Measurements from ENCODE around the gene KHDC1L.
A peak's percentile ranks its signal among the peaks of the same experiment; 100 is the strongest.

KHDC1L gene

DNA sequence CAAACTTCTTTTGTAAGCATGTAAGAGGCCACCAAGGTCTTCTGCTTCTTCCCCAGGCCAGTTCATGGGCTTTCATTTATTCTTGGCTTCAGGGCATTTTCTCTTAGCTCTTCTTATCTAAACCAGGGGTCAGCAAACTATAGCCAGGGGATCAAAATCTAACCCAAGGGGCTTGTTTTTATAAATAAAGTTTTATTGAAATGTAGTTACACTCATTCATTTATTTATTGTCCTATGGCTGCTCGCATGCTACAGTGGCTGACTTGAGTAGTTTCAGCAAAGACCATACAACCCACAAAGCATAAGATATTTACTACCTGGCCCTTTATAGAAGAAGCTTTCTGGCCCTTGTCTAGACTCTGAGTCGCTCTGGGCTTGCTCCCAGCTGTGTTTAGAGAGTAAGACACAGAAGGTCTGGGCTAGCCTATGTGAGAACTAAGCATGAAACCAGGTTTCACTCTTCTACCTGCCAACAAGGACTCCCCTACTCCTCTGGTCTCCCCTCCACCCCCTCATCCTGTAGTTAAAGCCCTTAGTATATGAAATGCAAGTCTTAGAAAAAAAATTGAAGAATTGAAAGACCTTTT is 43.2 kb downstream of the KHDC1L start:
- no peaks in the 10 kb centered on the region for H3K79me1 ChIP-seq (replicated peaks; ENCODE audit: low read length, poor library complexity, severe bottlenecking)
- no peak overlapping the region for H3K14ac ChIP-seq (ENCODE audit: low read length in 2 of 2)
- no peaks in the 10 kb centered on the region for H3K36me3 ChIP-seq (ENCODE audit: control insufficient read depth in 1 of 2, insufficient read depth in 2 of 2, low read depth in 1 of 2, low read length in 2 of 2)
- H2BK120ac ChIP-seq (ENCODE audit: low read depth, low read length), result no peak overlapping the region
- H2AK5ac ChIP-seq (ENCODE audit: low read length, severe bottlenecking), result no peak overlapping the region
- H3K4ac ChIP-seq (ENCODE audit: low read depth in 1 of 2, low read length in 2 of 2), result no peak overlapping the region
- H3K23ac ChIP-seq (ENCODE audit: low read length in 2 of 2), result no peak overlapping the region
- H2BK15ac ChIP-seq (ENCODE audit: low read depth, poor library complexity, severe bottlenecking), result no peak overlapping the region
- H3K27ac ChIP-seq (ENCODE audit: low read length, poor library complexity, severe bottlenecking), result no peak overlapping the region
- H3K9me3 ChIP-seq (ENCODE audit: control insufficient read depth, low read length), result no peaks in the 10 kb centered on the region
- H3K9ac ChIP-seq (ENCODE audit: low read length), result no peak overlapping the region
- peaks cover 19 to 52% of the 10 kb centered on the region in 2 experiments for H3K27me3 ChIP-seq (ENCODE audit: control insufficient read depth in 1 of 2, insufficient read depth in 1 of 2, low read length in 2 of 2)
- no peak overlapping the region for H3K18ac ChIP-seq (ENCODE audit: low read depth in 1 of 2, low read length in 2 of 2)
- no peak overlapping the region for H4K8ac ChIP-seq (ENCODE audit: low read length)
- no peak for DNase-seq
- H2BK5ac ChIP-seq (ENCODE audit: low read depth, low read length, poor library complexity, severe bottlenecking), result no peak overlapping the region
- H2AFZ ChIP-seq (ENCODE audit: low read depth, low read length), result no peak overlapping the region
- no peak overlapping the region for H2BK12ac ChIP-seq (ENCODE audit: low read length in 2 of 2)
- H3K4me3 ChIP-seq (ENCODE audit: insufficient read depth in 1 of 2, low read depth in 1 of 2, low read length in 2 of 2), result no peak overlapping the region
- 90% methylated on average over 1 of the region's 2 CpGs for WGBS
- H4K91ac ChIP-seq (ENCODE audit: low read length), result no peak overlapping the region
- H3K4me2 ChIP-seq (ENCODE audit: low read length, poor library complexity, severe bottlenecking), result no peak overlapping the region
- no peaks in the 10 kb centered on the region for H3K4me1 ChIP-seq (ENCODE audit: control insufficient read depth, insufficient read depth, low read depth, low read length)

DNA sequence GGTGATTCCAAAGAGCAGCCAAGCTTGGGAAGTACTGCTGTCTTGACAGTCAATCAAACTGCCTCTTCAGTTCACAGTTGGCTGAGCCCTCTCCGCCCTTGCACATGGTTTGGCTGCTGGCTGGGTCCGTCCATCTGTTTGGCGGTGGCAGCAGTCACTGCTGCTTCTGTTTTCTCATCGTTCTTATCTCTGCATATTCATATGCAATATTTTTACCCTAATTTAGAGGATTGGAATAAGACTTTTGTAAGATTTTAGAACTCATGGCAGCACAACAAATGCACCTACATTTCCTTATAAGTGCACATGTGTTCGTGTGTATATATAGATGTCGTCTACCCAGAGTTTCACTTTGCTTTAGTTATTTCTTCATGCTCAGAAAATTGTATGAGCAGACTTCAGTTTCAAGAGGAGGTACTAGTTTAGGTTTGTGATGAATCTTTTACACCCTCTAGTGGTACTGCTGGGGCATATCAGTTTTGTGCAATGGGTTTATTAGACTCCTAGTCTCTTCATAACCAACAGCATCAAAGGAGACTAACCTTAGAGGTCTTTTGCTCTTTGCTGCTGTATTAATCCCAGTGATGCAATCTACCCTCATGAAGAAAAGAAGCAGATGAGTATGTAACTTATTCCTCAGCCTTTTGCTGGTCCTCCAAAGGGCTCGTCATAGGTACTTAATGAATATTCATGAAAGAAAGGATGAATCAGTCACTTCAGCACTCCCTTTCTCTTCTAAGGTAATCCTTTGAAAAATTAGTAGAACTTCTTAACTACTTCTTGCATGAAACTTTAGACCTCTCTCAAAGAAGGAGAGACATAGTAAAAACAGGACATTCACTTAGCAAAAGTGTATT is 44.3 kb downstream of the KHDC1L start:
- no peak overlapping the region for H2AK5ac ChIP-seq (ENCODE audit: low read length, severe bottlenecking)
- H3K4ac ChIP-seq (ENCODE audit: low read depth in 1 of 2, low read length in 2 of 2), result no peak overlapping the region
- no peak overlapping the region for H3K23ac ChIP-seq (ENCODE audit: low read length in 2 of 2)
- no peak overlapping the region for H3K14ac ChIP-seq (ENCODE audit: low read length in 2 of 2)
- WGBS, result 20% methylated on average over 4 of the region's 7 CpGs
- H4K8ac ChIP-seq (ENCODE audit: low read length), result no peak overlapping the region
- H2AFZ ChIP-seq (ENCODE audit: low read depth, low read length), result no peak overlapping the region
- H3K4me3 ChIP-seq (ENCODE audit: insufficient read depth in 1 of 2, low read depth in 1 of 2, low read length in 2 of 2), result peak overlapping the region in 1 of 2 experiments; percentile 68
- H2BK5ac ChIP-seq (ENCODE audit: low read depth, low read length, poor library complexity, severe bottlenecking), result no peak overlapping the region
- no peaks in the 10 kb centered on the region for H3K36me3 ChIP-seq (ENCODE audit: control insufficient read depth in 1 of 2, insufficient read depth in 2 of 2, low read depth in 1 of 2, low read length in 2 of 2)
- no peak overlapping the region for H4K91ac ChIP-seq (ENCODE audit: low read length)
- H3K9me3 ChIP-seq (ENCODE audit: control insufficient read depth, low read length), result no peaks in the 10 kb centered on the region
- H3K4me2 ChIP-seq (ENCODE audit: low read length, poor library complexity, severe bottlenecking), result peak overlapping the region; percentile 27
- H2BK15ac ChIP-seq (ENCODE audit: low read depth, poor library complexity, severe bottlenecking), result no peak overlapping the region
- peak overlapping the region; percentile 9 for H3K9ac ChIP-seq (ENCODE audit: low read length)
- H3K27me3 ChIP-seq (ENCODE audit: control insufficient read depth in 1 of 2, insufficient read depth in 1 of 2, low read length in 2 of 2), result peaks cover 29 to 61% of the 10 kb centered on the region in 2 experiments
- peak; percentile 75 for DNase-seq
- H3K18ac ChIP-seq (ENCODE audit: low read depth in 1 of 2, low read length in 2 of 2), result no peak overlapping the region
- no peaks in the 10 kb centered on the region for H3K4me1 ChIP-seq (ENCODE audit: control insufficient read depth, insufficient read depth, low read depth, low read length)
- no peak overlapping the region for H2BK12ac ChIP-seq (ENCODE audit: low read length in 2 of 2)
- H3K27ac ChIP-seq (ENCODE audit: low read length, poor library complexity, severe bottlenecking), result no peak overlapping the region
- no peak overlapping the region for H2BK120ac ChIP-seq (ENCODE audit: low read depth, low read length)
- no peaks in the 10 kb centered on the region for H3K79me1 ChIP-seq (replicated peaks; ENCODE audit: low read length, poor library complexity, severe bottlenecking)

DNA sequence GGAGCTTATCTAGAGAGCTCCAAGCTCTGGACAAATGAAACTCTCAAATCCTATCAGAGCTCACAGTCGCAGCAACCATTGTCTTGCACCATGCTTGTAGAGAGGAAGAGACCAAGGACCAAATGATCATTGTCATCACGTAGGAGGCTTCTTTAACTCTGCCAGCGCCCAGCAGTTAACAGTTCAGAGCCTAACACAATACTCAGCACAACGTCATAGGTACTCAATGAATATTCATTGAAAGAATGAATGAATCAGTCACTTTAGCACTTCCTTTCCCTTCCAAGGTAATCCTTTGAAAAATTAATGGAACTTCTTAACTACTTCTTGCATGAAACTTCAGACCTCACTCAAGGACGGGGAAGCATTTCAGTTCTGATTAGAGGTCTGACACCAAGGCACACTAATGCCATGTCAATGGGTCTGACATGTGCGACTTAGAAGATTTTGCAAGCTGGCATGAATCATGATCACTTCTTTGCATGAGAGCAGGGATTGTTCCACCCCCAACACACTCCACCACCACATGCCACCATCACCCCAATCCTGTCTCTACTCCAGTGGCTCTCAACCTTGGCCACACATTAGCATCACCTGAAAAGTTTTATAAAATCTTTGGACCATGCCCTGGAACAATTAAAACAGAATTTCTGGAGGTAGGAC is 45.1 kb downstream of the KHDC1L start:
- no peak overlapping the region for H4K8ac ChIP-seq (ENCODE audit: low read length)
- no peak overlapping the region for H2AK5ac ChIP-seq (ENCODE audit: low read length, severe bottlenecking)
- H3K4ac ChIP-seq (ENCODE audit: low read depth in 1 of 2, low read length in 2 of 2), result no peak overlapping the region
- H2BK15ac ChIP-seq (ENCODE audit: low read depth, poor library complexity, severe bottlenecking), result no peak overlapping the region
- H3K9me3 ChIP-seq (ENCODE audit: control insufficient read depth, low read length), result no peaks in the 10 kb centered on the region
- H4K91ac ChIP-seq (ENCODE audit: low read length), result no peak overlapping the region
- H3K36me3 ChIP-seq (ENCODE audit: control insufficient read depth in 1 of 2, insufficient read depth in 2 of 2, low read depth in 1 of 2, low read length in 2 of 2), result no peaks in the 10 kb centered on the region
- no peak overlapping the region for H2AFZ ChIP-seq (ENCODE audit: low read depth, low read length)
- no peak overlapping the region for H3K23ac ChIP-seq (ENCODE audit: low read length in 2 of 2)
- peaks cover 36 to 58% of the 10 kb centered on the region in 2 experiments for H3K27me3 ChIP-seq (ENCODE audit: control insufficient read depth in 1 of 2, insufficient read depth in 1 of 2, low read length in 2 of 2)
- H3K14ac ChIP-seq (ENCODE audit: low read length in 2 of 2), result no peak overlapping the region
- H3K18ac ChIP-seq (ENCODE audit: low read depth in 1 of 2, low read length in 2 of 2), result no peak overlapping the region
- DNase-seq, result no peak
- H2BK12ac ChIP-seq (ENCODE audit: low read length in 2 of 2), result no peak overlapping the region
- 84% methylated on average over 6 of the region's 6 CpGs for WGBS
- no peak overlapping the region for H3K4me2 ChIP-seq (ENCODE audit: low read length, poor library complexity, severe bottlenecking)
- no peak overlapping the region for H3K27ac ChIP-seq (ENCODE audit: low read length, poor library complexity, severe bottlenecking)
- no peaks in the 10 kb centered on the region for H3K79me1 ChIP-seq (replicated peaks; ENCODE audit: low read length, poor library complexity, severe bottlenecking)
- peak overlapping the region; percentile 9 for H3K9ac ChIP-seq (ENCODE audit: low read length)
- H2BK120ac ChIP-seq (ENCODE audit: low read depth, low read length), result no peak overlapping the region
- no peak overlapping the region for H2BK5ac ChIP-seq (ENCODE audit: low read depth, low read length, poor library complexity, severe bottlenecking)
- H3K4me1 ChIP-seq (ENCODE audit: control insufficient read depth, insufficient read depth, low read depth, low read length), result no peaks in the 10 kb centered on the region
- peak overlapping the region in 1 of 2 experiments; percentile 68 for H3K4me3 ChIP-seq (ENCODE audit: insufficient read depth in 1 of 2, low read depth in 1 of 2, low read length in 2 of 2)

All from mesenchymal stem cell (in vitro differentiated cells and primary cell).